Large intestine (tissue), 1 donor: ENCODE data around the gene DEFB115. TPM values are rescaled to one million over a fixed set of nuclear protein-coding genes. Genes with fewer than 3 reads are reported as not detected.

Source experiments
- polyA plus RNA-seq: library from polyadenylated mRNA; unstranded; fragments of 120-200 nt; gene quantifications from one replicate; pipeline ENCODE4 v1.2.1, GENCODE V29; 2013

DEFB115 gene
- polyA plus RNA-seq, 1 donor: not detected

Other genes with a start within 250 kb of the DEFB115 start
- not detected for gene DEFB116, start 50.9 kb downstream of the DEFB115 start, polyA plus RNA-seq
- not detected for gene DEFB118, start 110.9 kb downstream of the DEFB115 start, polyA plus RNA-seq
- not detected for gene DEFB119, start 132.9 kb downstream of the DEFB115 start, polyA plus RNA-seq
- not detected for gene DEFB121, start 148.6 kb downstream of the DEFB115 start, polyA plus RNA-seq
- not detected for gene DEFB123, start 183.0 kb downstream of the DEFB115 start, polyA plus RNA-seq
- 0.21 TPM for gene DEFB124, start 217.5 kb downstream of the DEFB115 start, polyA plus RNA-seq
- gene REM1, start 217.6 kb downstream of the DEFB115 start, polyA plus RNA-seq: 2.8 TPM